ENCODE data around the gene ADGRF1.

DNA sequence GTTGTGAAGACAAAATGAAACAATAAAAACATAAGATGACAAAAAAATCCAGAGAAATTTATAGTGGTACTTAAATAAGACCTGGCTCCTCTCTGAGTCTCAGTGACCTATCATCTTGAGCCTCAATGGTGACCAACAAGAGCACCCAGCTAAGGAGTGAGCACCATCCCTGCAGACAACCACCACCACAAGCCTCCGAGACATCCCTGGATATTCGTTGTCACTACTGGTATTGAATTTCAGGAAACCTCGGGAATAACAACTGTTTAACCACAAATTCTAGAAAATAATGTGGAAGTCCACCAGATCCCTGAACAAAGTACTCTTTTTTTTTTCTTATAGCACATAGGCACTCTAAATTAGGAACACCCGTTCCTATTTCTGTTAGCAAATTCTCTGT is 88.2 kb downstream of the ADGRF1 start:
- TF ChIP-seq, protein P1, sequence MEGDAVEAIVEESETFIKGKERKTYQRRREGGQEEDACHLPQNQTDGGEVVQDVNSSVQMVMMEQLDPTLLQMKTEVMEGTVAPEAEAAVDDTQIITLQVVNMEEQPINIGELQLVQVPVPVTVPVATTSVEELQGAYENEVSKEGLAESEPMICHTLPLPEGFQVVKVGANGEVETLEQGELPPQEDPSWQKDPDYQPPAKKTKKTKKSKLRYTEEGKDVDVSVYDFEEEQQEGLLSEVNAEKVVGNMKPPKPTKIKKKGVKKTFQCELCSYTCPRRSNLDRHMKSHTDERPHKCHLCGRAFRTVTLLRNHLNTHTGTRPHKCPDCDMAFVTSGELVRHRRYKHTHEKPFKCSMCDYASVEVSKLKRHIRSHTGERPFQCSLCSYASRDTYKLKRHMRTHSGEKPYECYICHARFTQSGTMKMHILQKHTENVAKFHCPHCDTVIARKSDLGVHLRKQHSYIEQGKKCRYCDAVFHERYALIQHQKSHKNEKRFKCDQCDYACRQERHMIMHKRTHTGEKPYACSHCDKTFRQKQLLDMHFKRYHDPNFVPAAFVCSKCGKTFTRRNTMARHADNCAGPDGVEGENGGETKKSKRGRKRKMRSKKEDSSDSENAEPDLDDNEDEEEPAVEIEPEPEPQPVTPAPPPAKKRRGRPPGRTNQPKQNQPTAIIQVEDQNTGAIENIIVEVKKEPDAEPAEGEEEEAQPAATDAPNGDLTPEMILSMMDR (IDR thresholded peaks at IDR 0.05) = no peak
- no peak for TF ChIP-seq POLR2A (IDR thresholded peaks at IDR 0.05; ENCODE audit: low read length)

Data from A549 (cell line).